ENCODE measurements around the gene SORCS2.

The SORCS2 gene

GRCh38 chr4:7705062-7705461 is 512.7 kb downstream of the SORCS2 start:
- DNase-seq, result no peak

- no peak for DNase-seq
Measured at GRCh38 chr4:7705593-7705992, 513.3 kb downstream of the SORCS2 start.

GRCh38 chr4:7708238-7708637 is 515.9 kb downstream of the SORCS2 start:
- DNase-seq, result no peak

GRCh38 chr4:7708981-7709380 is 516.6 kb downstream of the SORCS2 start:
- no peak for DNase-seq

- no peak for DNase-seq
Measured at GRCh38 chr4:7709431-7709830, 517.1 kb downstream of the SORCS2 start.

- no peak for DNase-seq
Measured at GRCh38 chr4:7710126-7710525, 517.8 kb downstream of the SORCS2 start.

- DNase-seq, result peak in 1 of 2 experiments; percentile 28
Measured at GRCh38 chr4:7710576-7711306, 518.4 kb downstream of the SORCS2 start.

GRCh38 chr4:7711307-7711963 is 519.1 kb downstream of the SORCS2 start:
- no peak for DNase-seq

GRCh38 chr4:7712021-7712671 is 519.8 kb downstream of the SORCS2 start:
- DNase-seq, result no peak

- no peak for DNase-seq
Measured at GRCh38 chr4:7713757-7714156, 521.4 kb downstream of the SORCS2 start.

GRCh38 chr4:7714176-7714575 is 521.8 kb downstream of the SORCS2 start:
- no peak for DNase-seq

GRCh38 chr4:7714738-7715137 is 522.4 kb downstream of the SORCS2 start:
- DNase-seq, result no peak

- DNase-seq, result no peak
Measured at GRCh38 chr4:7715271-7716009, 523.1 kb downstream of the SORCS2 start.

- DNase-seq, result no peak
Measured at GRCh38 chr4:7716010-7716721, 523.8 kb downstream of the SORCS2 start.

- DNase-seq, result no peak
Measured at GRCh38 chr4:7717161-7717560, 524.8 kb downstream of the SORCS2 start.

GRCh38 chr4:7717946-7718490 is 525.7 kb downstream of the SORCS2 start:
- no peak for DNase-seq

- DNase-seq, result peak; percentile 43 to 61
Measured at GRCh38 chr4:7719354-7720174, 527.2 kb downstream of the SORCS2 start.

- no peak for DNase-seq
Measured at GRCh38 chr4:7721984-7722551, 529.7 kb downstream of the SORCS2 start.

GRCh38 chr4:7722766-7723387 is 530.5 kb downstream of the SORCS2 start:
- DNase-seq, result no peak

- no peak for DNase-seq
Measured at GRCh38 chr4:7723625-7724024, 531.3 kb downstream of the SORCS2 start.

- DNase-seq, result no peak
Measured at GRCh38 chr4:7725951-7726350, 533.6 kb downstream of the SORCS2 start.

Data from NCI-H524 (cell line).